Posterior cingulate gyrus (tissue), 11 donors: ENCODE results near the gene CSRP1.
A peak's percentile ranks its signal among the peaks of the same experiment; 100 is the strongest.
"Not testable (repeated sequence)": the region's sequence is repeated elsewhere in the genome, so short reads cannot be mapped to it uniquely, and the experiment has no call there.

Experiments
- DNase-seq, 10 donors: peaks; one replicate each; pipeline versions ENCODE4 v3.0.0 to v3.0.0-alpha.2; 2020 to 2021; ENCODE audit warnings: mixed read lengths in 3 of 10
- intact Hi-C: fragments of 100-400 bp; cut with DNase I; formaldehyde crosslinking; loops from one replicate; pipeline ENCODE4 v1.15.1; 2023

Gene CSRP1

DNA sequence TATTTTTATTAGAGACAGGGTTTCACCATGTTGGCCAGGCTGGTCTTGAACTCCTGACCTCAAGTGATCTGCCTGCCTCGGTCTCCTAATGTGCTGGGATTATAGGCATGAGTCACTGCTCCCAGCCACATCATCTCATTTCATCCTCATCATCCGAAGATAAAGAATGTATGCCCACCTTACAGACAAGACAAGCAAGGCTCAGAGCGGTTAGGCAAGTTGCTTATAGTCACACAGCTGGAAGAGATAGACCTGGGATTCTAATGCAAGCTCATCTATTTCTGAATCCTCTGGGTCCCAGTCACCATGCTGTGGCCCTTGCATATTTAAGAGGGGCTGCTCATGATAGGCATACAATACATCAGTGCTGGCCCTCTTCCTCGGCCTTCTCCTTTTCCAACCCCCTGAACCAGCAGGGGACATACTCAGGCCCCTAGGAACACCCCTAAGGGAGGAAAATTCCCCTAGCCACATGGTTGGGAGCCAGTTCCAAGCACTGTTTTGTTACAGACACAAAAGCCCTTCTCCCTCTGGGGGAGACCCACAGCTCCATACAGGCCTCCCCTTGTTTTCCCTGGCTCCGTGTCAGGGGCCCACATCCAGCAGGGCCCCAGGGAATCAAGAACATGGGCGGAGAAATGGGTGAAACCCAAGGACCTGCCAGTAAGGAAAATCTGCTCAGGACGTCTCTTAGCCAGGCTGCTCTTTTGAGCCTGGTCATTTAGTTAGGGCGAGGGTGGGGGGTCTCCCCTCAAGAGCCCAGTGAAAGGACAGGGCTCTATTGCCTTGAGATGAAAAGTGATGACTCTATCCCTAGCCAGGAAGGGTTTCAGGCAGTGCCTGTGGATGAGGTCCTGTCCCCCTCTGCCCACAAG is 6.9 kb downstream of the CSRP1 start:
- DNase-seq, result peak; percentile 68 to 97 (median 80)
- intact Hi-C loops, result no loop called here

DNA sequence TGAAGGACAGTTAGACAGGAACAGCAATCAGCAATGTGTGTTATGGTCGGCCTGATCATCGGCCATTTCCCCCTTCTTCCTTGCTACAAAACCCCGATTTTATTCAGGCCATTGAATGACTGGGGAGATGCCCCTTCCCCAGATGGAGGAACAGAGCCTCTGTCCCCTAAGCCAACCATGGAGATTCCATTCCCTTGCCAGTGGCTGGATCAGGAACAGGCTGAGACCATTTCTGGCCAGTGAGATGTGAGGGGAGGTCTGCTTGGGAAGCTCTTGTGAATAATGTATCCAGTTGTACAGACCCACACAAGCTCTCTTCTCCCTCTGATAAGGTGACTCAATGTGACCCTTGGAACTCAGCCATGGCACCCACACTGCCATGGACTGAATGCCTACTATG is 7.7 kb downstream of the CSRP1 start:
- no peak for DNase-seq
- intact Hi-C loops, result no loop called here

DNA sequence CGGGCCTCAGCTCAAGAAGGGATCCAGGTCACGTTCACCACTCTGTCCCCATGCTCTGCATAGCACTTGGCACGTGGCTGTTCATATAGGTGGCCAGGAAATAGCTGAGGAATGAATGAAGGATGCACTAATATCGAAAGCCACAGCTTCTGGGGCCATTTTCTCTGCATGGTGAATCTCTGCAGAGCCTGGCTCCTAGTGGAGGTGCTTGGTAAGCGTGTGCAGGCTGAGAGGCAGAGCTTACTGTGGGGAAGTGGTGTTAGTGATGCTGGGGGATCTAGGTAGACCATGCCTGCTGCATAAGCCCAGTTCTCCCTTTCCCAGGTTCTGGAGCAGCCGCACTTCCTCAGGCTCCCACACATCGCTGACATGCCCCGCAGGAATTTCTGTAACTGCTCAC is 8.3 kb downstream of the CSRP1 start:
- DNase-seq, result peak in 1 of 10 donors; percentile 58
- intact Hi-C loops, result no loop called here

DNA sequence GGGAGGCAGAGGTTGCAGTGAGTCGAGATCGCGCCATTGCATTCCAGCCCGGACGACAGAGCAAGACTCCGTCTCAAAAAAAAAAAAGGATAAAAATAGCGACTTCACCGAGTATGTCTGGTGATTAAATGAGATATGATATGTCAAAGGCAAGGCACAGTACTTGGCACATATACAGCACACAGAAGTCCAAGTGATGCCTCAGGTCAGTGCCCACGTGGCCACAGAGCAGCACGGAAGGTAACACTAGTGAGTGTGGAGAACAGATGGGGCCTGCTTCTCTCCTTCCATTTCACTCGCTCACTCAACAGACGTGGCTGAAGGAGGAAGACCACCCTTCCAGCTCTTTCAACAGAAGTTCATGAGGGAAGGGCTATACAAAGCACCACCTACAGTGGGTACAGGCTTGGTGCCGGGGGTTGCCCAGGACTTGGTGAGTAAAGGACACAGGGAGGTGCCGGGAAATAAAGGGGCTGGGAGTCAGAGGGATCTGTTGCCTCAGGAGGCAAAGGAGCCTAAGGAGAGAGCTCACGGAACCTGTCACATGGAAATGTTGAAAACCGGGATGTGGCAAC is 8.9 kb downstream of the CSRP1 start:
- DNase-seq, result peak in 1 of 10 donors; percentile 77
- intact Hi-C loops, result no loop called here

DNA sequence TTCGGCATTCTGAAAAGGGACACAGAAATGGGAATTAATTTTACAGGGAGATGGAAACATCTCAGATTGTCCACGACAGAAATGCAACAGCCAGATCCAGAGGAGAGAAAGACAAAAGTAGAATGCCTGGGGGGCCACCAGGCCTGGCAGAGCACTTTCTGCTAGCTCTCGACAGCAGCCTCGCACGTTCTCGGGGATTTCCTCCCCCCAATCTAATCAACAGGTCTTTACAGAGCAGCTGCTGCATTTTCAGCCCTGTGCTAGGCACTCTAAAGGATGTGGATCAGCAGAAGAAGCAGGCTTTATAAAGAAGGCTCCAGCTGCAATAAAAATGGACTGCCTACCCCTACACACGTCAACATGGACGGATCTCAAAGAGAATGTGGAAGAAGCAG is 10.6 kb downstream of the CSRP1 start:
- intact Hi-C loops, result no loop called here
- DNase-seq, result peak in 1 of 10 donors; percentile 74

DNA sequence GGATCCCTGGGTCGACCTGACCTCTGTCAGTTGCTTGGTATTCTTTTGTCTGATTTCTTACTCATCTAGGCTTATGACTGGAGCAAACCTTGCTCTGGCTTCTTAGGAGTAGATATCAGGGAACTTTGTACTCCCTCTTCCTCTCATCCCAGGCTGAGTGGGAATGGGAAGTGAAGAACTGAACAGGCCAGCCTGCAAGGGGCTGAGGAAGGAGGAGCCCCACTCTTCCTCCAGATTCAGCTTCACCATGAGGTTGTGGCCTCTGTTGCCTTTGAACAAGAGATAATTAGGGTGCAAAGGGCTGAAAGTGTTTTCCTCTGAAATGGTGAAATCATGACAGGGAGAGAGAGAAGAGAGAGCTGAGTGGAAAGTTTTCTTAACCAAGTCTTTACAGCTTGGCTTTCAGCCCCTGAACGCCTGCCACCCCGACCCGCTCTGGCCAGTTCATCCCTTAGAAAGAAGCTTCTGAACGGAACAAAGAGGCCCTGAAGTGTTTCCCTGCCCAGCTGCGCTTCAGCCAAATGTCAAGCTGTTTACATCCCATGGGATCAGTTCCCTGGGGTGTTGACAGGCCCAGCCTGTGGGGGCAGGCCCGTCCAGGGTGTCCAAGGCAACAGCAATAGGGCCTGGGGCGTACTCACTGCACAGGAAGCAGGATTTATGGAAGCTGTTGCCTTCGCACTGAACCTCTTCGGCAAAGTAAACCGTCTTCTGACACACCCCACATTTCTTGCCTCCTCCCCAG is 11.2 kb downstream of the CSRP1 start:
- intact Hi-C loops, result no loop called here

DNA sequence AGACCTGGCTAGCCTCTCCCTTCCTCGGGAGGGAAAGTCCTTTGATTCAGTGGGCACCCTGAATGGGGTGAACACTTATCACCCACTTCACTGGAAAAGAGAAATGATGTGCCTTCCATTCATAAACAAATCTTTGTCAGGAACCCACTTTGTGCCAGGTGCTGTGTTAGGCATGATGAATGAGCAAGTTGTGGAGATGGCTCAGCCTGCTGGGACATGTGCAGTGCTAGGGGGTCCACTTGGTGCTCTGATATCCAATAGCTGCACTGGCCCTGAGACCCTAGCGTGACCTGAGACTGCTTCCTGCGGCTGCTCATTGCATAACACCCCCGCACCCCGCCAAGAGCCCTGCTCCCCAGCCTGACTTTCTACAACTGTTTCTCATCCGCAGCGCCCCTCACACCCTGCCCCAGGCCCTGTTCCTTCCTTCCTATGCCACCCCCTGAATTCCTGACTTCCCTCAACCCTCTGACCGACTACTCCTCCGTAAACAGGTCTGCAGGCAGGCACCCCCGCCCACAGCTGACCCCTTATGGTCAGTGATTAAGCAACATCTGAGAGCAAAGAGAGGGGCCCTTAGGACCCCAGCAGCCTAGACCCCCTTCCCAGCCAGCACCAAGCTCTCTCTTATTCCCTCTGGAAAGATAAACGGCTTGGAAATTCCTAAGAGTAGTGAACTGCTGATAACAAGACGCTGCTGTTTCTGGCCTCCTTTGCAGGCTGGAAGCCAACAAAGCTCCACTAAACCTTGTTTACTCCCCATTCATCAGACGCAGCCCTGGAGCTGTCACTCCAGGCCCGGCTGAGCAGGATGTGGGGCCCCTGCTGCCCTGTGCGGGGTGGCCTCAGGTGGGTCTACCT is 12.9 kb downstream of the CSRP1 start:
- intact Hi-C loops, result no loop called here
- peak in 1 of 10 donors; percentile 64 for DNase-seq

More for the DNA sequence above, 11.2 kb downstream of the CSRP1 start:
- peak; percentile 73 to 97 (median 82) for DNase-seq

DNA sequence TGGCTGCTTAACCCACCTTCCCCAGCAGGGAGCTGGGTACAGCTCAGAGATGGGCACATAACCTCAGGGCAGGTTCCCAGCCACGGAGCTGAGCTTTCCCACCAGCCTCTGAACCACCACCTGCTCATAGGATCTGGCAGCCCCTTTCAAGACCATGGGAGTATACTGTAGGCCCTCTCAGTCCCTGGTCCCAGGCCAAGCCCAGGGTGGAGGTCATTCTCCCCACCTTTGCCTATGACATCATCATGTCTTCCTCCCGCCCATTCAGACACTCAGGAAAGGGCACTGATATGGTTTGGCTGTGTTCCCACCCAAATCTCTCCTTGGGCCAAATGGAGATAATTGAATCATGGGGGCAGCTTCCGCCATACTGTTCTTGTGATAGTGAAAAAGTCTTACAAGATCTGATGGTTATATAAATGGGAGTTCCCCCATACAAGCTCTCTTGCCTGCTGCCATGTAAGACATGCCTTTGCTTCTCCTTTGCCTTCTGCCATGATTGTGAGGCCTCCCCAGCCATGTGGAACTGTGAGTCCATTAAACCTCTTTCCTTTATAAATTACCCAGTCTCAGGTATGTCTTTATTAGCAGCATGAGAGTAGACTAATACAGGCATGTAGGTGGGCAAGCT is 13.8 kb downstream of the CSRP1 start:
- intact Hi-C loops, result not testable (repeated sequence)
- DNase-seq, result peak in 1 of 10 donors; percentile 26

DNA sequence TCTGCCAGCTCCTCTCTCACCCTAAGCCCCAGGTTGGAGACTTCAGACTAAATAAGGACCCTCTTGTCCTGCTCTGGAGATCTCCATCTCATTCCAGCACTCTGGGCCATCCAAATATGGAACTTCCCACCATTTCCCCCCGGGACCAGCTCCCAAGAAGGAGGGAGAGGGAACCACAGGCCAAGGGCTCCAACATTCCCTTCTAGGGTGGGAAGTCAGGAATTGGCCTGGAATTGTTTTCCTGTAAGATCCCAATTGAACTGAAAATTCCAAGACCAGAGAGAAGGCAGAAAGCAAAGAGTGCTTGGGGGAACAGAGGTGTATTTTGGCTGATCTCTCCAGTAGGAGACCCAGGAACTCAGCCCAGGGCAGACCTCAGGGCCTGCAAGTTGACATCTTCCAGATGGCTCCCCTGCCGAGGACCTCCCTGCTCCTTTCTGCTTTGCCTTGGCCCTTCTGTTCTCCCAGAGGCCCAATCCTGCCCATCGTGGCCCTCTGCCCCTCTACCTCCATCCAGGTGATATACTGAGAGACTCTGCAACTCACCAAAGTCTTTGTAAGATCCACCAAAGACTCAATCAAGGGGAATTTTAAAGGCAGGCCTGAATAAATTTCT is 14.9 kb downstream of the CSRP1 start:
- peak in 1 of 10 donors; percentile 20 for DNase-seq
- intact Hi-C loops, result no loop called here

DNA sequence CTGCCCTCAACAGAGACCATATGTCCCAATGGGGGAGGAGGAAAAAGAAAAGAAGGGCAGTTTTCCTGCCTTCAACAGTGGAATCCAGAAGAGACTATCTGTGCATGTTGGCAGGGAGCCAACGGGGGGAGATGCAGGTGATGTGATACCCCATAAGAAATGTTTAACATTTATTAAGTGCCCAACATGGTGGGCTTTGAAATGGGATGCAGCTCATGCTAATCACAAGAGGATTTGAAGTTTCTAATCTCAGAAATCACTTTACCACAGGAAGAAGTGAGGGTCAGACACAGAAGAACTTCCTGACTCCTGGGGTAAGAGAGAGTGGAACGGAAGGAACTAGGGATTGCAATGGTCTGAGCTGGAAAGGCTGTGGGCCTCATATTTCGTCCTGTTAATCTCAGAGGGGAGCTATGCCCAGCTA is 16.2 kb downstream of the CSRP1 start:
- intact Hi-C loops, result no loop called here
- peak in 1 of 10 donors; percentile 14 for DNase-seq

DNA sequence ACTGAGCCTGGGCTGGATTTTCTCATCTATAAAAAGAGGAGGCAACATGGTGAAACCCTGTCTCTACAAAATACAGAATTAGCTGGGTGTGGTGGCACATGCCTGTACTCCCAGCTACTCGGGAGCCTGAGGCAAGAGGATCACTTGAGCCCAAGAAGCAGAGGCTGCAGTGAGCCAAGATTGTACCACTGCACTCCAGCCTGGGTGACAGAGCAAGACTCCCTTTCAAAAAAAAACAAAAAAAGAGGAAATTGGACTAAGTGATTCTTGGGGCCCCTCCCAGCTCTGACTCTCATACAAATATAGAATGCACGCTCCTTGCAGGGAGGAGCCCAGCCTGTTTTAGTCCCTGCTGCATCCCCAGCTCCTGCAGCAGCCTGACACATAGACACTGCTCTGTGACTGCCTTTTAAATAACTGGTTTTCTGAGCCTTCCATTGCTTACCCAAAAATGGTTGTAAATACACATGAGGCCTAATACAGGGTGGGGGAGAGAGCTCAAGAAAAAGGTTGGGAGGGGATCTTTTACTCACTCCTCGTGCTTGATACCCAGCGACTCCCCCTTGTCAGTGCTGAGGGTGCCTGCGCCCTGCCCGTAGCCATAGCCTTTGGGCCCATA is 17.2 kb downstream of the CSRP1 start:
- intact Hi-C loops, result no loop called here
- peak in 1 of 10 donors; percentile 29 for DNase-seq

DNA sequence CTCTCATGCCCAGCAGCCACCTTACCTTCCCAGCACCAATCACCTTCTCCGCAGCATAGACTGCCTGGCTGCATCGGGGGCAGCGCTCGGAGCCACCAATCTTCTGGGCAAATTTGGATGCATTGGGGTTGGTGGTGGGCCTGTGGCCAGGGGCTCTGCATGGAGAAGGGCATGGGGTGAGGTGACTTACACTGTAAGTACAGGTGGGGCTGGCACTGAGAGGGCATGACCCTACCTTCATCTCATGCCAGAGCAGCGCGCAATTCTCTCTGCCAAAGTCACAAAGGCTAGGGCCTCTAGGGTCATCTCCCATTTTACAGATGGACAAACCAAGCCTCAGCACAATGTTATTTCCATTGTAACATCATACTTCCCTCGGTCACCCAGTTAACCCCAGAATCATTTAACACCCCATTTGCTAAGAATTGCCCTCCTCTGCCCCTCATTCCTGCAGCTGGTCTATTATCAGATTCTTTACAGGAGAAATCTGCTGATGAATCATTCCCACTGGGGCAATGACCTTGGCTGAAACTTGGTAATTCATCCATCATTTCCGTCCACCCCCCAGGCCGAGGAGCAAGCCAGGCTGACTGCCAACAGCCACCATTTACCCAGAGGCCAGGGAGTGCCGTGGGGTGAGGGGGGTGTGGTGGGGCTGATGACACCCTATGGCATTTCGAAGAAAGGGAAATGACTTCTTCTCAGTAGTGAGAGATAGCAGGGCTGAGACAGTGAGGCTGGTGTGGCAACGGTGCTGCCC is 17.9 kb downstream of the CSRP1 start:
- DNase-seq, result peak in 3 of 10 donors; percentile 38 to 90 (median 77)
- intact Hi-C loops, result no loop called here

DNA sequence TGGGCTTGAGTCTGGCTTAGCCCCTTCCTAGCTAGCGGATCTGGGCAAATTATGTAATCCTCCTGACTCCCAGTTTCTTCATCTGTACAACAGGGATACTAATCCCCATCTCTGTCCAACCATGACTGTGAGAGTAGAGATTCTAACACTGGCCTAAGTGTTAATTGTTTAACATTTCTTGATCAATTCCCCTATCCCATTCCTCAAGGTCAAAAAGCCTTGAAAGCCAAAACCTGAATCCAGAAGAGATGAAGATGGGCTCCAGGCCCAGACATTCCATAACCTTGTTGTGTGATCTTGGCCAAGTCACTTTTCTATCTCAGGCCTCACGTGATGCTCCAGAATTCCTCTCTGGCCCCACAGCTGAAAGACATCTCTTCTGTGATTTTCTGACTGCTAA is 19.2 kb downstream of the CSRP1 start:
- no peak for DNase-seq
- intact Hi-C loops, result no loop called here

DNA sequence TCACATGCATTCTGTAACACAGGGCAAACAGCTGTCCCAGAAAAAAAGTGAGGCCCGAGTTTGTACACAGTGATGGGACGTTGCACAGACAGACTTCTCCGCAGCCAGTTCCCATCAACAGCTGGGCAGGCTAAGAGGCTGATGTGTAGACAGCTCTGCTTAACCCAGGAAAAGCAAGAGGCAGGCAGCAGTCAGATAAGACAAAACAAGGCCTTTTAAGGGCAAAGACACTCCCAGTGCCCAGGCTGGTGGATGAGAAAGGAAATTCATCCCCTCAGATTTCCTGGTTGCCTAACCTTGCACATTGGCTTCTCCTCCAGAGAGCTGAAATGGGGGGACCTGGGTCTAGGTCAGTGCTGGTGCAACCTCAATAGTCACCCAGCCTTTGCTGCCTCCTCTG is 20.7 kb downstream of the CSRP1 start:
- peak in 2 of 10 donors; percentile 9 to 52 for DNase-seq
- intact Hi-C loops, result no loop called here

DNA sequence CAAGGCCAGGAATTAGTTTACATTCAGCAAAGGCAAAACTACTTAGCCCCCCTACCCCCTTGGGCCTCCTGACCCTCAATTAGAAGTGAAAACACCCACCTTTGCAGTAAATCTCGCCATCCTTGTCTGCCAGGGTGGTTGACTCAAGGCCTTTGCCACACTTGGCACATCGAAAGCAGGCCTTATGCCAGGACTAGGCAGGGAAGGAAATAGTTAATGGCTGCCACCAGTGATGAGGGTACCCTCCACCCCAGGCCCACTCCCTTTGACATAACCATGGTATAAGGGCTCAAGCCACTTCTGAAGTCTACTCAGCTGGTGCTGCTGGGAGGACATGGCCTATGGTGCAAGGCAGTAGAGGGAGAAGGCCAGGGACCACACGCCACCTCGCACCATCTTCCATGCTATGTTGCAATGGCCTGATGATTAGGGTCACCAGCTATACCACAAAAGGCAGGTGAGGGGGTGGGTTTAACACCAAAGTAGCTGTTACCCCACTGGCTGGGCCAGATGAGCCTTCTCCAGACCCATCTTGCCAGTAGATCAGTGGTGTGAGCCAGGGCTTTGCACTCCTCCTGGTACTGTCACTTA is 21.6 kb downstream of the CSRP1 start:
- intact Hi-C loops, result no loop called here
- DNase-seq, result peak in 2 of 10 donors; percentile 22 to 30

DNA sequence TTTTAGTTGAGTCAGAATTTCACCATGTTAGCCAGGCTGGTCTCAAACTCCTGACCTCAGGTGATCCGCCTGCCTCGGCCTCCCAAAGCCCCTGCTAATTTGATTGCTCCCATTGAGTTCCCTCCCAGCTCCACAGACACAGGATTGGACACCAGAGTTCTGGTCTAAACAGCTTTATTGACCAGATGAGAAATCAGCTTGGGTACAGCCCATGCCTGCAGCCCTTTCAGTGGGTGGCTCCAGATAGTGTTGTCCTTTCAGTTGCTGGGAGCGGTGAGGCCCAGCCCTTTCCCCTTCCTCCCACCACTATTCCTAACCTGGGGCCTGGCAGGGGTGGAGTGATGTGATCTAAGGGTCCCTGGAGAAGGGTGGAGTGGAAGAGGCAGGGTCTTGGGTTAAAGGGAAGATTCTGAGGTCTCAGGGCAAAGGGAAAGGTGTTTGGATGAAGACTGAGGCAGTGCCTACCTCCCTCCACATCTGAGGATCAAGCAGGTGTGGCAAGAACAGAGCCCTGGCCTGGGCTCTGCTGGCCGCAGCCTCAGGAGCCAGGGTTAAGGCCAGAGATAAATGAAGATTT is 23.5 kb downstream of the CSRP1 start:
- DNase-seq, result peak in 3 of 10 donors; percentile 16 to 40 (median 31)
- intact Hi-C loops, result loop anchor here (5.0 kb wide), 1 partner anchor 36 kb away; no protein-coding TSS in a partner anchor

DNA sequence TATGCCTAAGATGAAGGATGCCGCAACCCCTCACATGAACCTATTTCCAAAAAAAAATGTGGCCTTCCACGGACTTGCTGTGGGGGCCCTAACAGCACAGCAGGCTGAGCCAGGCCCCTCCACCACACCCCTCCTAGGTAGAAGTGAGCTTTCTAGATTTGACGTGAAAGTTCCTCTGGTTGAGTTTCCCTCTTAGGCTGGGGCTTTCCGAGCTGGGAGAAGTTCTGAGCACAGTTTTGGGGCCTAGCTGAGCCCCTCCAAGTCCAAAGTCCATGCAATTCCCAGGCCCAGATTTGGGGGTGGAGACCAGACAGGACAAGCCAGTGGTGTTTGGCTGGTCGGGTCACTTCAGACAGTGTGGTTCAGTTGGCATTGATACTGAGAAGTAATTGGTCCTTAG is 24.2 kb downstream of the CSRP1 start:
- intact Hi-C loops, result loop anchor here (1.0 to 5.0 kb wide), 2 partner anchors 31 to 35 kb away; no protein-coding TSS in a partner anchor
- peak in 3 of 10 donors; percentile 39 to 59 (median 49) for DNase-seq
